H1 (cell line): ENCODE measurements around the gene DPYSL4. TPM values are rescaled to one million over a fixed set of nuclear protein-coding genes. Genes with fewer than 3 reads are reported as not detected.

Experiments
- CTCF ChIA-PET: fragments of 300-600 bp; sonication (Branson Sonifier 250); formaldehyde crosslinking; loops from one replicate; lab custom pipeline; 2021; ENCODE audit not compliant: partially characterized antibody; lab: Charles Lee
- POLR2A ChIA-PET: fragments of 300-600 bp; sonication (Branson Sonifier 250); formaldehyde crosslinking; loops from one replicate; lab custom pipeline; 2021; ENCODE audit warnings: inconsistent platforms; ENCODE audit not compliant: partially characterized antibody; lab: Charles Lee
- DNase-seq, 2 experiments: peaks; one replicate each; pipeline versions ENCODE4 v3.0.0 to v3.0.0-alpha.2; 2010 to 2022; ENCODE audit warnings: low spot score in 2 of 2, low read depth in 1 of 2, mixed read lengths in 1 of 2
- FAIRE-seq: peaks from 2 replicates; lab custom pipeline; 2011; peaks lifted over from hg19 to GRCh38; lab: Jason Lieb, UNC
- H2AFZ ChIP-seq: 2 replicates; pipeline ENCODE4 v1.8.1; 2012; ENCODE audit warnings: low read length, inconsistent platforms
- H2AK5ac ChIP-seq: 2 replicates; pipeline ENCODE4 v1.6.1; 2013; ENCODE audit warnings: low read depth, low read length
- H2BK120ac ChIP-seq: replicated peaks from 2 replicates; pipeline ENCODE3; 2013; ENCODE audit warnings: low read depth, low read length, inconsistent platforms
- H2BK12ac ChIP-seq: 2 replicates; pipeline ENCODE4 v1.6.1; 2013; ENCODE audit warnings: low read depth, low read length
- H2BK15ac ChIP-seq: 2 replicates; pipeline ENCODE4 v1.6.1; 2013; ENCODE audit warnings: low read length
- H2BK20ac ChIP-seq: 2 replicates; pipeline ENCODE4 v1.6.1; 2013; ENCODE audit warnings: low read length
- H2BK5ac ChIP-seq: 2 replicates; pipeline ENCODE4 v1.6.1; 2013; ENCODE audit warnings: low read depth, low read length
- H3K14ac ChIP-seq: 2 replicates; pipeline ENCODE4 v1.6.1; 2013; ENCODE audit warnings: inconsistent platforms; ENCODE audit not compliant: insufficient read length
- H3K18ac ChIP-seq: 2 replicates; pipeline ENCODE4 v1.6.1; 2013; ENCODE audit warnings: low read length; ENCODE audit errors: extremely low read depth
- H3K23ac ChIP-seq: 2 replicates; pipeline ENCODE4 v1.6.1; 2013; ENCODE audit warnings: inconsistent platforms; ENCODE audit not compliant: insufficient read length
- H3K23me2 ChIP-seq: 2 replicates; pipeline ENCODE4 v1.6.1; 2013; ENCODE audit warnings: low read depth, low read length
- H3K27ac ChIP-seq: 2 replicates; pipeline ENCODE4 v1.6.1; 2011; ENCODE audit warnings: low read depth, low read length, inconsistent platforms
- H3K27me3 ChIP-seq, 4 experiments: replicated peaks in 1 of 4; 1 replicate in 1 of 4; 2 replicates in 3 of 4; pipeline versions ENCODE4 v1.6.1 to v1.8.1; 2011 to 2013; ENCODE audit warnings: low read length in 3 of 4, mild to moderate bottlenecking in 3 of 4, inconsistent platforms in 2 of 4, mixed read lengths in 2 of 4, moderate library complexity in 1 of 4; ENCODE audit not compliant: control insufficient read depth in 3 of 4, insufficient read depth in 3 of 4; ENCODE audit errors: extremely low read depth in 1 of 4
- H3K36me3 ChIP-seq, 4 experiments: 2 replicates each; pipeline versions ENCODE4 v1.6.1 to v1.8.1; 2011 to 2013; ENCODE audit warnings: mild to moderate bottlenecking in 4 of 4, low read length in 3 of 4, moderate library complexity in 2 of 4, control low read depth in 1 of 4, inconsistent platforms in 1 of 4; ENCODE audit not compliant: insufficient read depth in 4 of 4, control insufficient read depth in 2 of 4
- H3K4ac ChIP-seq: replicated peaks from 2 replicates; pipeline ENCODE3; 2013; ENCODE audit warnings: low read length, low read depth, mixed read lengths, inconsistent platforms; ENCODE audit not compliant: insufficient read length
- H3K4me1 ChIP-seq, 4 experiments: replicated peaks in 1 of 4; 1 replicate in 1 of 4; 2 replicates in 3 of 4; pipeline versions ENCODE4 v1.6.1 to v1.8.1; 2011 to 2013; ENCODE audit warnings: low read length in 3 of 4, inconsistent platforms in 2 of 4, mixed read lengths in 1 of 4; ENCODE audit not compliant: insufficient read depth in 4 of 4, control insufficient read depth in 3 of 4
- H3K4me2 ChIP-seq, 2 experiments: 2 replicates each; pipeline versions ENCODE4 v1.6.1 to v1.8.1; 2011 to 2013; ENCODE audit warnings: low read depth in 2 of 2, low read length in 2 of 2, control low read depth in 1 of 2, inconsistent platforms in 1 of 2, mild to moderate bottlenecking in 1 of 2; ENCODE audit not compliant: insufficient read depth in 1 of 2
- H3K4me3 ChIP-seq, 4 experiments: fragments of 200-600, 300-600 bp in 1 of 4; sonication (generic), shearing (Covaris generic), sonication (Bioruptor Twin) in 1 of 4; 2 replicates each; pipeline versions ENCODE4 v1.5.1 to v1.8.1; 2011 to 2016; ENCODE audit warnings: low read length in 4 of 4, low read depth in 3 of 4, control low read depth in 2 of 4, inconsistent platforms in 2 of 4, mild to moderate bottlenecking in 2 of 4, mixed read lengths in 1 of 4, moderate library complexity in 1 of 4; ENCODE audit not compliant: insufficient read depth in 2 of 4; ENCODE audit errors: extremely low read depth in 1 of 4
- H3K56ac ChIP-seq: replicated peaks from 2 replicates; pipeline ENCODE3; 2013; ENCODE audit warnings: low read depth, mild to moderate bottlenecking, mixed read lengths, low read length, inconsistent platforms; ENCODE audit not compliant: insufficient read length
- H3K79me1 ChIP-seq: 2 replicates; pipeline ENCODE4 v1.6.1; 2013; ENCODE audit warnings: low read depth, low read length, control low read depth
- H3K79me2 ChIP-seq, 2 experiments: 2 replicates each; pipeline versions ENCODE4 v1.6.1 to v1.8.1; 2012 to 2013; ENCODE audit warnings: low read length in 2 of 2, mild to moderate bottlenecking in 2 of 2, inconsistent platforms in 1 of 2; ENCODE audit not compliant: insufficient read depth in 2 of 2, control insufficient read depth in 1 of 2
- H3K9ac ChIP-seq, 4 experiments: replicated peaks in 1 of 4; 1 replicate in 1 of 4; 2 replicates in 3 of 4; pipeline versions ENCODE4 v1.6.1 to v1.8.1; 2011 to 2013; ENCODE audit warnings: low read depth in 3 of 4, low read length in 3 of 4, control low read depth in 2 of 4, mild to moderate bottlenecking in 2 of 4, moderate library complexity in 2 of 4, inconsistent platforms in 1 of 4; ENCODE audit errors: extremely low read depth in 1 of 4
- H3K9me3 ChIP-seq, 2 experiments: 2 replicates each; pipeline versions ENCODE4 v1.6.1 to v1.8.1; 2012 to 2013; ENCODE audit warnings: mild to moderate bottlenecking in 2 of 2, moderate library complexity in 2 of 2, control low read depth in 1 of 2, inconsistent platforms in 1 of 2, low read depth in 1 of 2, low read length in 1 of 2, mixed read lengths in 1 of 2; ENCODE audit not compliant: insufficient read depth in 2 of 2
- H4K20me1 ChIP-seq, 2 experiments: replicated peaks in 1 of 2; 2 replicates each; pipeline versions ENCODE3 to v1.8.1; 2011 to 2013; ENCODE audit warnings: inconsistent platforms in 2 of 2, low read length in 2 of 2, mild to moderate bottlenecking in 1 of 2; ENCODE audit not compliant: insufficient read depth in 2 of 2, control insufficient read depth in 1 of 2
- H4K5ac ChIP-seq: 2 replicates; pipeline ENCODE4 v1.6.1; 2013; ENCODE audit warnings: low read length, low read depth, mixed read lengths, inconsistent platforms; ENCODE audit not compliant: insufficient read length
- H4K8ac ChIP-seq: 2 replicates; pipeline ENCODE4 v1.8.0; 2013; ENCODE audit warnings: mild to moderate bottlenecking, moderate library complexity, low read length, inconsistent platforms; ENCODE audit not compliant: insufficient read depth; ENCODE audit errors: extremely low read depth
- H4K91ac ChIP-seq: replicated peaks from 2 replicates; pipeline ENCODE3; 2013; ENCODE audit warnings: low read length, mixed read lengths, inconsistent platforms; ENCODE audit not compliant: insufficient read length
- ASH2L ChIP-seq: fragments of 200-600, 300-600 bp; sonication (generic); IDR thresholded peaks from one replicate; pipeline ENCODE4 v1.7.1; 2017; ENCODE audit warnings: low read length
- CHD2 ChIP-seq: IDR thresholded peaks from 2 replicates; pipeline ENCODE4 v1.6.1; 2012; ENCODE audit warnings: low read length, improper control_type of control experiment
- RNF2 ChIP-seq: fragments of 200-900, 300-1000 bp; sonication (generic); IDR thresholded peaks from 2 replicates; pipeline ENCODE4 v1.7.1; 2016; ENCODE audit warnings: borderline replicate concordance, low read depth, mild to moderate bottlenecking, antibody characterized with exemption, low read length; ENCODE audit not compliant: poor library complexity, severe bottlenecking; ENCODE audit errors: missing control alignments
- WGBS, 2 experiments: shearing (Covaris generic) in 1 of 2; methylation state at CpG; one replicate each; pipeline versions ENCODE4 v1.1.6 to v1.1.7; 2013 to 2015; ENCODE audit warnings: low lambda C conversion rate in 2 of 2, mixed read lengths in 2 of 2, inconsistent platforms in 1 of 2, low coverage in 1 of 2, missing lambda C conversion rate in 1 of 2; ENCODE audit not compliant: insufficient replicate concordance in 2 of 2, insufficient coverage in 1 of 2, insufficient read length in 1 of 2; ENCODE audit errors: extremely low coverage in 1 of 2, missing lambda C conversion rate in 1 of 2; 5-methylcytosine and 5-hydroxymethylcytosine counted together
- polyA plus RNA-seq, 7 experiments: library from polyadenylated mRNA; depleted of rRNA in 3 of 7; stranded (reverse) in 5 of 7; unstranded in 2 of 7; fragments of >200 nt in 5 of 7; fragments of 200-250 nt in 2 of 7; gene quantifications; 1 replicate in 5 of 7; 2 replicates in 1 of 7; 4 replicates in 1 of 7; pipeline versions ENCODE4 v1.2.1 to v1.2.3, GENCODE V29; 2011 to 2013; ENCODE audit warnings: missing spikeins in 2 of 7, mixed read lengths in 2 of 7
- total RNA-seq: library from RNA; stranded (reverse); fragmentation: NEBNext Ultra II Directional; extraction: Animal tissue kit (Norgen Biotek cat#: 25700); gene quantifications from 2 replicates; pipeline ENCODE4 v1.2.1, GENCODE V29; 2021

DPYSL4 gene
- total and polyA plus RNA-seq, 2 of the 8 experiments (the other 6 are each of a cell fraction or from before 2014, with no cell fraction given) = 12.9 to 15.2 TPM

- no peak overlapping the region for H4K8ac ChIP-seq
- H3K4me1 ChIP-seq = peaks cover 0 to 12% (median 7%) of the 10 kb centered on the region in 4 experiments; a peak in 5 of 7 replicates
- no peak for FAIRE-seq
- no peak overlapping the region for H3K9ac ChIP-seq
- no peak overlapping the region for H2BK12ac ChIP-seq
- H3K4ac ChIP-seq = no peak overlapping the region
- no peak overlapping the region for H4K91ac ChIP-seq
- no peak overlapping the region for H2BK20ac ChIP-seq
- TF ChIP-seq CHD2 (no peak), ASH2L (no peak), RNF2 (no peak)
- H4K5ac ChIP-seq = no peak overlapping the region
- no peaks in the 10 kb centered on the region; a peak in 2 of 7 replicates for H3K27me3 ChIP-seq
- H4K20me1 ChIP-seq = no peaks in the 10 kb centered on the region
- no peak overlapping the region for H3K4me3 ChIP-seq
- no peak overlapping the region for H2BK15ac ChIP-seq
- no peak overlapping the region for H3K4me2 ChIP-seq
- no peak overlapping the region for H2BK5ac ChIP-seq
- H3K23me2 ChIP-seq = peaks cover 3% of the 10 kb centered on the region; the same call in 1 of the 2 replicates
- H3K18ac ChIP-seq = no peak overlapping the region
- H3K79me2 ChIP-seq = no peaks in the 10 kb centered on the region
- no peaks in the 10 kb centered on the region for H3K36me3 ChIP-seq
- H3K14ac ChIP-seq = no peak overlapping the region
- no peaks in the 10 kb centered on the region for H3K79me1 ChIP-seq
- no peaks in the 10 kb centered on the region for H3K9me3 ChIP-seq
- WGBS, 2 experiments = 100% methylated on average over 9 of the region's 17 CpGs; no CpG with 5 or more reads in 1 of the 2 experiments
- no peak overlapping the region for H2BK120ac ChIP-seq
- no peak overlapping the region for H2AFZ ChIP-seq
- H3K56ac ChIP-seq = no peak overlapping the region
- no peak overlapping the region for H3K27ac ChIP-seq
- CTCF ChIA-PET = interaction anchor here (0.7 to 1.2 kb wide), 2 partner anchors 15 to 25 kb away, joined by 3 to 6 read pairs; no protein-coding TSS in a partner anchor
- no peak for DNase-seq
- POLR2A ChIA-PET = no interaction called here
- H2AK5ac ChIP-seq = no peak overlapping the region
- no peak overlapping the region for H3K23ac ChIP-seq
Observed at GRCh38 chr10:132167976-132168375, 18.8 kb upstream of the DPYSL4 start.
